GM23248 (cell line): Measurements from ENCODE around the gene ZFP36L1.

Experiments
- EZH2 ChIP-seq: fragments of 200-600 bp; sonication (generic); IDR thresholded peaks from 2 replicates; pipeline ENCODE4 v1.6.1; 2018; ENCODE audit warnings: antibody characterized with exemption, mild to moderate bottlenecking; ENCODE audit not compliant: insufficient read depth, poor library complexity, severe bottlenecking
- EZH2phosphoT487 ChIP-seq: fragments of 200-600 bp; sonication (generic); IDR thresholded peaks from 2 replicates; pipeline ENCODE4 v1.6.1; 2018; ENCODE audit warnings: antibody characterized with exemption, moderate library complexity, mild to moderate bottlenecking, low read depth; ENCODE audit not compliant: insufficient read depth

DNA sequence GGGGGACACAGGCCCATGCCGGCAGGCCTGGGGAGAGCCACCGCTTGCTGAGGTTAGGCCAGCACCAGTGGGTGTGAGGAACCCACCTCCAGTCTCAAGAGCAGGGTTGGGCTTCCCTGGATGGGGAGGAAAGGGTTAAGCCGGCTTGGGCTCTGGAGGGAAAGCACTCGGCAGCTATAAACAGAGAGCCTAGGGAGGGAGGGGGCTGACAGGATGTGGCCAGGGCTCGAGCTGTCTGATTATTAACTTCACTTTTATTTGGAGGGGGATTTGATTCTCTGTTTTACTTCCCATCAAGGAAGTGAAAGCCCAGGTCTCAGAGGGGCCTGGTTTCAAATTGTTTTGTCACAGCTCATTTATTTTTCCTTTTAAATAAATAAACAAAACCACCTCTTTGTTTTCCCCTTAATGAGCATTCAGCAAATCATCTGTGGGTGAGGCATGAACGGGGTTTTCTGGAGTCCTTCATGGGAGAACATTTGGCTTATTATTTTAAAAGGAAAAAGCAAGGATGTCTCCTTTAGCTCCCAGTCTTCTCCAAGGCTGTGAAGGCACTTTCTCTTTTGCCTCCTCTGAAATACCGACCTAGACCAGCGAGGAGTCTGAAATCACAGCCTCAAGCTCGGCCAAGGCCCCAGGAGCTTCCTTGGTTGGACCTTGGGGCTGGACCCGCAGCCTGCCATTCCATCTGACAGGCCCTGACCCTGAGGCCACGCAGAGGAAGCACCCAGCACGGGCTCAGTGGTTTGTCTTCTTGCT, 21.9 kb upstream of the ZFP36L1 start:
- no peak for TF ChIP-seq EZH2
- no peak for TF ChIP-seq EZH2phosphoT487
